Common myeloid progenitor, CD34-positive (primary cell): ENCODE data around the gene NKX2-1.
"Not testable (repeated sequence)": the region's sequence is repeated elsewhere in the genome, so short reads cannot be mapped to it uniquely, and the experiment has no call there.

Experiments
- CTCF ChIA-PET: fragments of 350-600 bp; sonication (Branson Sonifier 250); formaldehyde crosslinking; loops from one replicate; lab custom pipeline; 2021; ENCODE audit warnings: antibody characterized with exemption; lab: Charles Lee
- POLR2A ChIA-PET: fragments of 350-600 bp; sonication (Branson Sonifier 250); formaldehyde crosslinking; loops from one replicate; lab custom pipeline; 2021; ENCODE audit warnings: antibody characterized with exemption; lab: Charles Lee
- DNase-seq, 3 donors: peaks; one replicate each; pipeline versions ENCODE4 v3.0.0 to v3.0.0-alpha.2; 2013
- H3K27ac ChIP-seq, 2 experiments: 1 replicate in 1 of 2; 2 replicates in 1 of 2; pipeline ENCODE4 v1.7.0; 2013; ENCODE audit warnings: inconsistent platforms in 2 of 2, low read length in 2 of 2, mild to moderate bottlenecking in 2 of 2, low read depth in 1 of 2, moderate library complexity in 1 of 2; ENCODE audit not compliant: severe bottlenecking in 2 of 2, insufficient read depth in 1 of 2, poor library complexity in 1 of 2
- H3K27me3 ChIP-seq, 5 experiments: replicated peaks in 2 of 5; 1 replicate in 3 of 5; 2 replicates in 2 of 5; pipeline versions ENCODE4 v1.6.1 to v1.7.0; 2013; ENCODE audit warnings: low read length in 4 of 5, mild to moderate bottlenecking in 2 of 5, moderate library complexity in 2 of 5, inconsistent platforms in 1 of 5; ENCODE audit not compliant: insufficient read depth in 5 of 5, control insufficient read depth in 4 of 5
- H3K36me3 ChIP-seq, 4 experiments: 1 replicate in 2 of 4; 2 replicates in 2 of 4; pipeline versions ENCODE4 v1.6.1 to v1.7.0; 2013; ENCODE audit warnings: low read length in 3 of 4, control low read depth in 1 of 4, mild to moderate bottlenecking in 1 of 4; ENCODE audit not compliant: control insufficient read depth in 4 of 4, insufficient read depth in 4 of 4
- H3K4me1 ChIP-seq, 4 experiments: 1 replicate in 3 of 4; 2 replicates in 1 of 4; pipeline versions ENCODE4 v1.6.1 to v1.7.1; 2013; ENCODE audit warnings: low read length in 3 of 4, mild to moderate bottlenecking in 3 of 4, control low read depth in 1 of 4, inconsistent platforms in 1 of 4, moderate library complexity in 1 of 4; ENCODE audit not compliant: control insufficient read depth in 4 of 4, insufficient read depth in 4 of 4; ENCODE audit errors: control extremely low read depth in 1 of 4
- H3K4me3 ChIP-seq, 7 experiments: 1 replicate in 4 of 7; 2 replicates in 3 of 7; pipeline versions ENCODE4 v1.5.1 to v1.7.0; 2013; ENCODE audit warnings: mild to moderate bottlenecking in 7 of 7, low read length in 6 of 7, moderate library complexity in 6 of 7, inconsistent platforms in 2 of 7, low read depth in 2 of 7, control low read depth in 1 of 7; ENCODE audit not compliant: insufficient read depth in 4 of 7, control insufficient read depth in 1 of 7; ENCODE audit errors: extremely low read depth in 1 of 7
- H3K9me3 ChIP-seq, 5 experiments: 1 replicate in 4 of 5; 2 replicates in 1 of 5; pipeline versions ENCODE4 v1.6.1 to v1.7.1; 2013; ENCODE audit warnings: low read length in 4 of 5, mild to moderate bottlenecking in 2 of 5, inconsistent platforms in 1 of 5, low read depth in 1 of 5, moderate library complexity in 1 of 5; ENCODE audit not compliant: control insufficient read depth in 4 of 5, insufficient read depth in 2 of 5; ENCODE audit errors: control extremely low read depth in 1 of 5
- WGBS: methylation state at CpG from one replicate; pipeline ENCODE4 v1.1.5; 2013; ENCODE audit not compliant: insufficient coverage; 5-methylcytosine and 5-hydroxymethylcytosine counted together

NKX2-1 gene

GRCh38 chr14:36495666-36496065 lies 24.4 kb downstream of the NKX2-1 start:
- Histone ChIP-seq H3K27me3 (peaks cover 10 to 90% (median 38%) of the 10 kb centered on the region in 5 experiments), H3K4me3 (no peak overlapping the region), H3K27ac (no peak overlapping the region), H3K4me1 (no peaks in the 10 kb centered on the region), H3K36me3 (no peaks in the 10 kb centered on the region), H3K9me3 (peaks cover 0 to 1% (median 0%) of the 10 kb centered on the region in 5 experiments)
- no peak for DNase-seq
- CTCF ChIA-PET = interaction anchor here (1.1 kb wide), 1 partner anchor 27 kb away, joined by 3 read pairs; no protein-coding TSS in a partner anchor
- 20% methylated on average over 1 of the region's 3 CpGs for WGBS
- POLR2A ChIA-PET = no interaction called here

GRCh38 chr14:36493761-36494160 lies 26.3 kb downstream of the NKX2-1 start:
- WGBS = 60% methylated on average over 1 of the region's 3 CpGs
- POLR2A ChIA-PET = no interaction called here
- Histone ChIP-seq H3K27me3 (peaks cover 7 to 85% (median 32%) of the 10 kb centered on the region in 5 experiments), H3K27ac (no peak overlapping the region), H3K36me3 (no peaks in the 10 kb centered on the region), H3K4me3 (no peak overlapping the region), H3K9me3 (peaks cover 0 to 1% (median 0%) of the 10 kb centered on the region in 5 experiments), H3K4me1 (no peaks in the 10 kb centered on the region)
- no peak for DNase-seq
- CTCF ChIA-PET = interaction anchor here (1.3 kb wide), 1 partner anchor 9 kb away, joined by 3 read pairs; no protein-coding TSS in a partner anchor

DNA sequence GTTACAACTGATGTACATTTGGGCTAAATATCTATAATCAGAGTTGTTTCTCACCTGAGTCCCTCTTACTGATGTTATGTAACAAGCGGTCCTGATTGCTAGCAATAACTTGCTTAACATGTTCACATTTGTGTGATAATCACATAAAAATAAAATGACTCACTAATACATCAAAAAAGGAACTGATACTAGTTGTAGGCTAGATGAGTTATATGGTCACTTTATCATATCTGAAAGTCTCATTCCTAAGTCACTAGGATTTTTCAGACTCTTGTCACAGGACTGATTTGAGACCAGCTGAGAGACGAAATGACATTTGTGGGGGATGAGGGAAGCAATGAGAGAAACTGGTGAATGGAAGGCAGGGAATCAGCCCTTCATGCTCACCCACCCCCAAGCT lies 34.3 kb downstream of the NKX2-1 start:
- WGBS = 83% methylated on average over 1 of the region's 2 CpGs
- CTCF ChIA-PET = interaction anchor here (1.4 to 1.5 kb wide), 2 partner anchors 8 to 417 kb away, joined by 3 read pairs; no protein-coding TSS in a partner anchor
- peaks cover 0 to 50% (median 5%) of the 10 kb centered on the region in 5 experiments for H3K27me3 ChIP-seq
- H3K4me3 ChIP-seq = no peak overlapping the region
- no peaks in the 10 kb centered on the region for H3K36me3 ChIP-seq
- no peak overlapping the region for H3K27ac ChIP-seq
- H3K9me3 ChIP-seq = no peaks in the 10 kb centered on the region
- POLR2A ChIA-PET = no interaction called here
- H3K4me1 ChIP-seq = no peaks in the 10 kb centered on the region
- DNase-seq = no peak

DNA sequence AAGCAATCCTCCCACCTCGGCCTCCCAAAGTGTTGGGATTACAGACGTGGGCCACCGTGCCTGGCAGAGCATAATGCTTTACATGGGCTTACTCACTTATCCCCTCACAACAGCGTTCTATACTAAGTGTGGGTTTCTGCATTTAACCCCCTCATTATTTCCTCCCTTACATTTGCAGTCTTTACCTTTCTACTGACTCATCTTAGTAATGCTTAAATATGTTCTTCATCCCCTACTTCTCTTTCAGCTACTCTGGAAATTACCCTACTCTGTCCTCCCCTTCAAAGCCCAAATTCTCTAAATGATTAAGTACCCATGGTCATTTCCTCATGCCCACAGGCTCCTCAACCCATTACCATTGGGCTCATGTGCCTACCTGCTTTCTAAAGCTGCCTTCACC lies 40.7 kb downstream of the NKX2-1 start:
- WGBS = 93% methylated on average over 4 of the region's 4 CpGs

GRCh38 chr14:36478782-36479181 lies 41.2 kb downstream of the NKX2-1 start:
- Histone ChIP-seq H3K4me3 (no peak overlapping the region), H3K36me3 (no peaks in the 10 kb centered on the region), H3K27me3 (peaks cover 0 to 36% (median 7%) of the 10 kb centered on the region in 5 experiments), H3K4me1 (no peaks in the 10 kb centered on the region), H3K27ac (no peak overlapping the region), H3K9me3 (no peaks in the 10 kb centered on the region)
- CTCF ChIA-PET = no interaction called here
- POLR2A ChIA-PET = no interaction called here
- WGBS = 0% methylated on average over 1 of the region's 1 CpG
- DNase-seq = no peak

More for the DNA sequence above, 40.7 kb downstream of the NKX2-1 start:
- H3K27ac ChIP-seq = no peak overlapping the region
- ChIA-PET CTCF (no interaction called here), POLR2A (no interaction called here)
- no peaks in the 10 kb centered on the region for H3K4me1 ChIP-seq
- no peaks in the 10 kb centered on the region for H3K36me3 ChIP-seq
- H3K9me3 ChIP-seq = no peaks in the 10 kb centered on the region
- H3K4me3 ChIP-seq = no peak overlapping the region
- peaks cover 0 to 38% (median 7%) of the 10 kb centered on the region in 5 experiments for H3K27me3 ChIP-seq
- no peak for DNase-seq

DNA sequence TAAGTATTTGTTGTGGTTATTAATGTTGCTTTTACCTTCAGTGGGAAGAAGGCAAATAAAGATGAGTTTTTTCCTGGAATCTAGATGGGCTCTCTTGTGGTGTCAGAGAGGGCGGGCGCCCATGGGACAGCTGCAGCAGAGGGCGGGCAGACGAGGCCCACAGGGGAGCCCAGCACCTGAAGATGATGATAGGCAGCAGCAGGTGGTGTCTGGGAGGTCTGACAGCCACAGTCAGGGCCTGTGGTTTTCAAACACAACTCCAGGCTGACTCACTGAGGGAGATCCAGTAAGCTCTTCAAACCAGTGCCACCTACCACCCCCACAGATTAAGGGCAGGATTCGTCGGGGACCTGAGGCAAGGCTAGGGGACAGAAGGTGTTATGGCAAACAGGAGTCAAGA lies 42.8 kb downstream of the NKX2-1 start:
- 97% methylated on average over 4 of the region's 6 CpGs for WGBS
- no peaks in the 10 kb centered on the region for H3K9me3 ChIP-seq
- H3K27ac ChIP-seq = no peak overlapping the region
- H3K36me3 ChIP-seq = no peaks in the 10 kb centered on the region
- ChIA-PET POLR2A (no interaction called here), CTCF (no interaction called here)
- no peaks in the 10 kb centered on the region for H3K4me1 ChIP-seq
- H3K4me3 ChIP-seq = no peak overlapping the region
- no peak for DNase-seq
- peaks cover 0 to 25% (median 7%) of the 10 kb centered on the region in 5 experiments for H3K27me3 ChIP-seq

GRCh38 chr14:36476061-36476460 lies 44.0 kb downstream of the NKX2-1 start:
- WGBS = no CpG with 5 or more reads among the region's 7 CpGs
- H3K4me1 ChIP-seq, H3K27ac ChIP-seq, H3K4me3 ChIP-seq, POLR2A ChIA-PET, CTCF ChIA-PET, H3K36me3 ChIP-seq, DNase-seq, H3K9me3 ChIP-seq: not testable (repeated sequence)
- peaks cover 0 to 19% (median 7%) of the 10 kb centered on the region in 5 experiments for H3K27me3 ChIP-seq
